IPS-11a (cell line): ENCODE data around the gene CNTLN.
"Not testable (repeated sequence)": the region's sequence is repeated elsewhere in the genome, so short reads cannot be mapped to it uniquely, and the experiment has no call there.

Experiments used
- H3K4me3 ChIP-seq: one replicate; pipeline ENCODE4 v1.5.1; 2013; ENCODE audit warnings: low read depth, low read length, control low read depth

The CNTLN gene

DNA sequence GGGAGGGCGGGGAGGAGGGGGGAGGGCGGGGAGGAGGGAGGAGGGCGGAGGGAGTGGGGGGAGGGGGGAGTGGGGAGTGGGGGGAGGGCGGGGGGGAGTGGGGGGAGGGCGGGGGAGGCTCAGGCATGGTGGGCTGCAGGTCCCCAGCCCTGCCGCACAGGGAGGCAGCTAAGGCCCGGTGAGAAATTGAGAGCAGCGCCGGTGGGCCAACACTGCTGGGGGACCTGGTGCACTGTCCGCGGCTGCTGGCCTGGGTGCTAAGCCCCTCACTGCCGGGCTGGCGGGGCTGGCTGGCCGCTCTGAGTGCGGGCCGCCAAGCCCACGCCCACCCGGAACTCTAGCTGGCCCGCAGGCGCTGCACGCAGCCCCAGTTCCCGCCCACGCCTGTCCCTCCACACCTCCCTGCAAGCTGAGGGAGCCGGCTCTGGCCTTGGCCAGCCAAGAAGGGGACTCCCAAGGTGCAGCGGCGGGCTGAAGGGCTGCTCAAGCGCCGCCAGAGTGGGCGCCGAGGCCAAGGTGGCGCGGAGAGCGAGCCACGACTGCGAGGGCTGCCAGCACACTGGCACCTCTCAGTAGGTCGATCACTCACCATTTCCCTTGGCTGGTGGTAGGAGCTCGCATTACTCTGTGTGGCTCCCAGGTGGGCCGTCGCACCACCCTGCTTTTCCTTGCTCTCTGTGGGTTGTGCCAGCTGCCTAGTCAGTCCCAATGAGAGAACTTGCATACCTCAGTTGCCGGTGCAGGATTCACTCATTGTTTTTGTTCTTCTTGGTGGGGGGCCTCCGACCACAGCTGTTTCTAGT, 160.2 kb downstream of the CNTLN start:
- H3K4me3 ChIP-seq = no peak overlapping the region

DNA sequence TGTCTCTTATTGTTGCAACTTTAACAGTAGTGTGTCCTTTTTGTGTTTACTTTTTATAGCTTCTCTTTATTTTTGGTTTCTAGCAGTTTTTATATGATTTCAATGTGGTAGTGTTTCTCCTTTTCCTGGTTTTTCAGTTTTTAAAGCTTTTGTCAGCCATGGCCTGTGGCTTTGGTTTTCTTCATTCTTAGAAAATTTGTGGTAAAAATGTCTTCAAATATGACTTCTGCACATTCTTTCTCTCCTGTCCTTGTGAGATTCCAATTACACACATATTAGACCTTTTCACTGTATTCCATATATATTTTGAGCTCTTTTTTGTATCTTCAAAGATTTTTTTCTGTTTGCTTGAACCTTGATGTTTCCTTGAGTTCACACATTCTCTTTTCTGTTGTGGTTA, 180.5 kb downstream of the CNTLN start:
- H3K4me3 ChIP-seq = no peak overlapping the region

DNA sequence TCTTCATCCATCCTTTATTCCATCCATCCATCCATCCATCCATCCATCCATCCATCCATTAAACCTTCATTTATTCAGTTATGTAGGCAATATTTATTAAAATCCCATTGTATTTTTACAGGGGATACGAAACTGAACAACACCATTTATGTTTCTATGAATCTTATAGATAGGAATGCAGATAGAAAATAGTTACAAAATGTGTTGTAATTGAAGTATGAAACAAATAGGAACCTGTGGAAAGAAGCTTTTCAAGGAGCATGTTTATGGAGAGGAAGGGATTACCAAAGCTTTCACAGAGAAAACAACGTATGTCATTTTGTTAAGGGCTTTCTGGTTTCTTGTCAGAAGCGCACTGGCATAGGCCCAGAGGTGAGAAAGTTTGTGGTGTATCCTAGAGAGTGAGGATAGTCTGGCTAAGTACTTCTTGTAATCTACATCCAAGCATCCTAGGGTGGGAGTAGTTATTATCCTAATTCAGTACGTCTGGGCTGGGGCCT, 184.0 kb downstream of the CNTLN start:
- no peak overlapping the region for H3K4me3 ChIP-seq

DNA sequence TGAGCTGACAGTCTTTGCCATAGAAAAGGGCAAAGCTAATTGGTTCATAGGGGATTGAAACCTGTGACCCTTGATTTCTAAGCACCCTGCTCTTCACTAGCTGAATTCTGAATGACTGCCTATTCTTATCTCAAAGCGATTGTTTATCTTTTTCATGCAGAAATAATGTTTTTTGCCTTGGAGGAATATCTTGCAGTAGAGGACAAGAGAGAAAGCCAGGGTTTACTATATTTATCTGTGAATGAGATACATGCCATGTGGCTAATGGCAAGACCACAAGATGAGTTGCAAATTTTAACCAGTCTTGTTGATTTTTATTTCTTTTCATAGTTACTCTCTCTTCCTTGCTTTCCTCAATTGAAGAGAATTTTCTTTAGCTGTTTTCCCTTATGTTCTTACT, 185.0 kb downstream of the CNTLN start:
- H3K4me3 ChIP-seq = no peak overlapping the region

DNA sequence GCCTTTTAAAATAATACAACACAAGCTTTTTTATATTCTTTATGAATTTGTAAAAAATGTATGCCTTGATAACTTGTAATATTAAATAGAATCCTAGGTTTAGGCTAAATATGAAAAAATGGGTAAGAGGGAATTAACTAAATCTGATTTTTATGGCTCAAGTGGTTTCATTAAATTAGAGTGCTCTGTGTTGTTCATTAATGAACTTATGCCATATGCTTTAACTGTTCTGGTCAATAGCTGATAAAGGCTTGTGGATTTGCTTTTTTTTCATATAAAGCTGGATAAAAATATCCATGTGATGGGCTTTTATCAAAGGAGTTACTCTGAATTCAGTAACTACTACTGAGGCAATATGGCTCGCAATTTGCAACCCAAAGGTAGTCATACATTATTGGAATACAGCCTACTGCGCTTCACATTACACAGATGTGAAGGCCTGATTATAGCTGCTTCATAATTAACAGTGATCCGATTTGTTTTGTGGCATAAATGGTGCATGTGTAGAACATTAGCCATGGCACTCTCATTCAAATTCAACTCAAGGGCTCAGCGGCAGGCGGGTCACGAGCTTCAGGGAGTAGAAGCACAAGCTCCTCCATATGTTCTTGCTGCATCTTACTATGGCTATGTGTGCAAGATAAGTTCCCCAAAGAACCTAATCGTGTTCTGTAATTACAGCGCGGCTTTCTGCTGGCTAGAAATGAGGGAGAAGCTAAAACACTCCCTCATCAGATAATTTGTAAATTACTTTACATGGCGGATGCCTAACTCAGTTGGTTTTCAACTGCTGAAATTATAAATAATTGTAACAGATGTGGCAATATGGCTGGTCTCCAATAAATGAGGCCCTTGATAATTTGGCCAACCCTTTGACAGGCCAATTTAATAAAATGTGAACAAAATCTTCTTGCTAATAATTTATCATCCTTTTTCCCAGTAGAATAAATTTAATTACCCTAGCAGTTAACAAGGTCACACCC, 188.3 kb downstream of the CNTLN start:
- H3K4me3 ChIP-seq = no peak overlapping the region

DNA sequence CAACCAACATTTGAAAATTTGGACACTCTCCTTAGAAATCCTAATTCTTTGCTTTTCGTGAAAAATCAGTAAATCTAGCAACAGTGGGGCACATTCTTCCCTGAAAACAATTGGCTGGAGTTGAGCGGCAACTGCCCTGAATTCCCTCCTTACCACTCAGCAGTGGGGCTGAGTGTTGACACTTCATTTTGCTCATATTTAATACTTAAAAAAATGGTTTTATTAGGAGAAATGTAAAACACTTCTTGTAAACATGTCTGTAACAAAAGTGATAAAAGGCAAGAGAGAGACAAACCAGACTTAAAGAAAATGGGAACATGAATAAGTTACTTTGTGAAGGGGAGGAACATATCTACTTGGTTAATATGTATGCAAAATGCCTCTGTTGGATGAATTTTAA, 193.5 kb downstream of the CNTLN start:
- no peak overlapping the region for H3K4me3 ChIP-seq

DNA sequence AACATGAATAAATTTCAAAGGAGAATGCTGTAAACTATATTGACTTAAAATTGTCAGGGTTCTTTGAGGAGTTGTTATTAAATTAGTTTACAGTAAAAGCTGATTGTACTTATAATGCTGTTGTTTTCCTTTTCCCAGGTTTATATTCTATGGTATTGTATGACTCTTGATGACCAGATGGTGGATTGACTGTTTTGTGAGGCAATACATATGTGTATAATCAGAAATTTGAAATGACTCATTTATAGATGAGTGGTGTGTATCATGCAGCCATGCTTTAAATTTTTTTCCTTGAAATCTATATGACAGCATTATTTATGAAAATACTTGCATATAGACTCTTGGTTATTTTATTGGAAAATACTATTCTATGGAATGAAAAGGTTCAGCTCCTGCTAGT, 195.3 kb downstream of the CNTLN start:
- H3K4me3 ChIP-seq = no peak overlapping the region

DNA sequence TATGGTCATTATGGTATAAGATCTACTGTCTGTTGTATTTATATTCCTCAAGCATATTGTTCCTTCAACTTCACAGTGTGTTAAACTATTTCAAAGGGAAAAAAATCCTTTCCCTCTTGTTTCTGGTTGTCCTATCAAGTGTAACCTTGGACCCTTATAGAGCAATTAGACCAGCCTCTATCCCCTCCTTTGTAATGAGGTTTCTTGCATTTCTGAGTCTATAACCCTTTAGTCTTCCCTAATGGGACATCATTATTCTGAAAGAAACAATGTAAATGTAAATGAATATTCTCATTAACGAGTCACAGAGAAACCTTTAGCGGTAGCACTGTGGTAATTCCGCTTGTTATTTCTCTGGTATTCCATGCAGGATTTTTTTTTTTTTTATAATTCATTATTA, 197.3 kb downstream of the CNTLN start:
- H3K4me3 ChIP-seq = no peak overlapping the region

DNA sequence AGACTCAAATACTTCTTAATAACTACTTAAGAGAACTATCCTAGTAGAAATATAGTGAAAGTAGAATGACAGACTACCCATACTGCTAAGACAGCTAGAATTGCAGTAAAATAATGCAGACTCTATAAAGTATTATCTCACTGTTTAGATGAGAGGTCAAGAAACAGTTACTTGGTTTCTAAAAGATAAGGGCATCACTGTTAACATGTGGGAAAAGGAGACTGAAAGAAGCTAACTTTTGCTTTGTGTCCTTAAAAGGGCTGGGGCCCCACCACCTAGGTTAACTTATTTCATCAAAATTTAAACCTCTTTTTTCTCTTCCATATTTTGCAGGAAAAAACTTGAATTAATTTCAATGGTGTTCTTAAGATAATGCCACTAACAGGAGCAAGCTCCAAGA, 204.3 kb downstream of the CNTLN start:
- H3K4me3 ChIP-seq = no peak overlapping the region

DNA sequence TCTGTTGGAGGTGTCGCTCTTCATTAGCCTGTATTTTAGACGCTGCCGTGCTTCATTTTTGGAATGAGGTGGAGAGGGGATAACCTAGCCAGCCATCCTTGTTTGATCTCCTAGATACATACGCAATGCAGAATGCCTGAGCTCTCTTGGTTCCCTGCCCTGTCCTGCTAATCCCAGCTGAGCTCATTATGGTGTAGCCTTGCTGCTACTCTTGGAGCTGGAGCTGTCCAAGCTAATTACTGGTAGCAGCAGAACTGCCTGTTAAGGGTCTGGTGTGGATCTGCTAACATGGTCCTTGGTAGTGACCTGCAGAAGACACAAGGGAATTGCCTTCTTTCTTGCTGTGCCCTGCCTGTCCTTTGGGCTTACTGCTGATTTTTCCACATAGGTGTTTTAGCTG, 207.9 kb downstream of the CNTLN start:
- no peak overlapping the region for H3K4me3 ChIP-seq

DNA sequence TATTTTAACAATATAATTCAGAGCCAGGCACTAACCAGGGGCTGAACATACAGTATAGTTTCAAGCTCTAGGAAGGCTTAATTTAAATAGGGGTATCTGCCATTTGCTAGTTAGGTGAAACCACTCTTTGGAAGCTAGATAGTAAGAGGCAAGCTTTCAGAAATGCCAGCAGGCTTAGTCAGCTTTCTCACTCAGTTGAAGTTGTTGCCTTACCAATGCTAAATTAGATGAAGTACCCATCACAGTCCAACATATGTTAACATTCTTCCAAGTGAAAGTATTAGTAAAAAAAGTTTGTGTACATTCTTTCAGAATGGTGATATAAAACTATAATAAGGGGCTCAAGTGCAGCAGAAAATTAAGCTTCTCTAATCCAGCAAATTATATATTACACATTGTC, 215.0 kb downstream of the CNTLN start:
- no peak overlapping the region for H3K4me3 ChIP-seq

DNA sequence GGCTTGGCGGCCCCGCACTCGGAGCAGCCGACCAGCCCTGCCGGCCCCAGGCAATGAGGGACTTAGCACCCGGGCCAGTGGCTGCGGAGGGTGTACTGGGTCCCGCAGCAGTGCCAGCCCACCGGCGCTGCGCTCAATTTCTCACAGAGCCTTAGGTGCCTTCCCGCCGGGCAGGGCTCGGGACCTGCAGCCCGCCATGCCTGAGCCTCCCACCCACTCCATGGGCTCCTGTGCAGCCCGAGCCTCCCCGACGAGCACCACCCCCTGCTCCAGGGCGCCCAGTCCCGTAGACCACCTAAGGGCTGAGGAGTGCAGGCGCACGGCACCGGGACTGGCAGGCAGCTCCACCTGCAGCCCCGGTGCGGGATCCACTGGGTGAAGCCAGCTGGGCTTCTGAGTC, 219.2 kb downstream of the CNTLN start:
- not testable (repeated sequence) for H3K4me3 ChIP-seq

DNA sequence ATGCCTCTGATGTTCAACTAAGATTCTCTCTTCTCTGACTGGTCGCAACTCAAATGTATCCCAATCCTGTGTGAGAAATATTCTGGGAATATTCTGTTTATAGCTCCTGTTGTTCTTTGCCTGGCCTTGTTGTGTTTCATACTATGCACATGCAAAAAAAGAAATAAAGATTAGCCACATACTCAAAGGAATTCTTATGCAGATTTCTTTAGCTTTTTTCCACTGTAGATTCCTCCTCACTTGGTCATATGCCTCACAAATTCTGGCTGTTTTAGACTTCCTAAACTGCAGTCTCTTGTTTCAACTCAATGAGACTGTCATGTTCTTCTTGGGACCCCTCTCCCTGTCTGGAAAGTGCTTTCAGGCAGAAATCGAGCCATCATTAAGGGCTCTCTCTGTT, 226.5 kb downstream of the CNTLN start:
- no peak overlapping the region for H3K4me3 ChIP-seq

DNA sequence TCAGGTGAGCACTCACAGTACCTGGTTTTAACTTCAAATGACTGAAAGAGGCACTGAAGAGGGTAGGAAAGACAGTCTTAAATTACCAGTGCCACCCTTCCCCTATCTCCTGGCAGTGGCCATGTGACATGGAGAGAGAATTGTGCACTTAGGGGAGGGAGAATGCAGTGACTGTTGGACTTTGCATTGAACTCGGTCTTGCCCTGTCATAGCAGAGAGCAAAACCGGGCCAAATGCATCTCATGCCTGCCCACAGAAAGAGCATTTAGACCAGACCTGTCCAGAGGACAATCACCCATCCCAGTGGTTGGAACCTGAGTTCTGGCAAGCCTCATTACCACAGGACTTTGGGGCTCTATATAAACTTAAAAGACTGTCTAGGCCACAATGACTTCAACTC, 232.2 kb downstream of the CNTLN start:
- no peak overlapping the region for H3K4me3 ChIP-seq

DNA sequence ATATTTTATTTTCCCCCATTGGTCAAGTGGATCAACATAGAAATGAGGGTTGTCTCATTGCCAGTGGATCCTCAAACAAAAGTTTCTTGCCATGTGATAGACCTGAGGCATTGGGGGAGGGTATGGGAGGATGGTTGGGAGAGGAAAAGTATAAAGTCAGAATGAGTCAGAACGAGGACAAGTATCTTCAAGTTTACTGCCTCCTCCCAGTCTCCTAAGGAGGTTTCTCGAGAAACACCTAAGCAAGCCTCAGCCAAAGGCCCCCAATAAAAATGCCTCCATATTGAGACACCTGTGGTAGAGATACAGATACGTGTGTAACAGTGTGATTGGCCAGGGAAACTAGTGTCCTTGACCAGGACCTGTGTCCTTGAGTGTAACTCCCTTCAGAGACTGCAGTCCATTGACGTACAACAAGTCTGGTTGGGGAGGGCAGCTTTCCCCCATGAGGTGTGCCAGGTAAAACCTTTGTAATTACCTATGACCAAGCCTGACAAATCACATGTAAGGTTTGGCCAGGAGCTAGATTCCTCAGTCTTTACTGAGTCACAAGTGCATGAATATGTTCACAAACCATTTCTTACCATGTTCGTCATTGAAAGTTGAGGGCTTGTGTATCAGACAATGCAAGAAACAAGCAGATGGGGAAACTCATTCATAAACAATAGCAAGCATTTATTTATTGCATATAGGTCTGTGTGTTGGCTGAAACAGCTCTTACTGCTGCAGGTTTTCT, 245.5 kb downstream of the CNTLN start:
- H3K4me3 ChIP-seq = no peak overlapping the region

DNA sequence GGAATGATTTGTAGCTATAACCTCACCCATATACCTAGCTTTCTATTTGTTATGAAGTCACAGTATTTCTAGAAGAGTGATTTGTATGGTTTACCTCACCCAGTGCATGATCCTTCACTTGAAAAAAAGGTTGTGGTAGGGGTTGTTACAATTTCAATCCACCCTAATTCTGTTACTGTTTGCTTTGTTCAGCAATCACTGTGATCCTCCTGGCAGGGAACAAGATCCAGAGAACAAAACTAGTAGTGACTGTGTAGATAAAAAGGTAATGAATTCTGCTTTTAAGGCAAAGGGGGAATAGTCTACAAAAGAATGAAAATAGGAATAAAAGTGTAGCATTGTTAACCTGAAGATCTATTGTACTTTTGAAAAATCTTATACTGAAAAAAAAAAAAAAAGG, 252.7 kb downstream of the CNTLN start:
- no peak overlapping the region for H3K4me3 ChIP-seq

DNA sequence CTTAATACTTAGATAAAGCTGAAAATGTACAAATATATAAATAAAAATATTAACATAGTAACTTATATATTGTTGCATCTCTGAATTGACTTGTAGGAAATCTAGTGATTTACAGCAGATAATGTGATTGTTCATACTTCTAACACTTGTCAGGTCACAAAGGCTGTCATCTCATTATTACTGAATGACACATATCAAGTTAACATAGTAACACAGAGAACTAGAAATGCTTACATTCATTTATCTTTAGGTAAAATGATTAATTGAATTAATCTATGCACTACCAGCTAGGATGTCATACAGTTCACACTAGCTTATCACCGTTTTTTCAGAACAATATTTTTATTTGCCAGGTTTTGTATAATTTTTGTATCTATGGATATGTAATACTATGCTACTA, 254.2 kb downstream of the CNTLN start:
- no peak overlapping the region for H3K4me3 ChIP-seq

DNA sequence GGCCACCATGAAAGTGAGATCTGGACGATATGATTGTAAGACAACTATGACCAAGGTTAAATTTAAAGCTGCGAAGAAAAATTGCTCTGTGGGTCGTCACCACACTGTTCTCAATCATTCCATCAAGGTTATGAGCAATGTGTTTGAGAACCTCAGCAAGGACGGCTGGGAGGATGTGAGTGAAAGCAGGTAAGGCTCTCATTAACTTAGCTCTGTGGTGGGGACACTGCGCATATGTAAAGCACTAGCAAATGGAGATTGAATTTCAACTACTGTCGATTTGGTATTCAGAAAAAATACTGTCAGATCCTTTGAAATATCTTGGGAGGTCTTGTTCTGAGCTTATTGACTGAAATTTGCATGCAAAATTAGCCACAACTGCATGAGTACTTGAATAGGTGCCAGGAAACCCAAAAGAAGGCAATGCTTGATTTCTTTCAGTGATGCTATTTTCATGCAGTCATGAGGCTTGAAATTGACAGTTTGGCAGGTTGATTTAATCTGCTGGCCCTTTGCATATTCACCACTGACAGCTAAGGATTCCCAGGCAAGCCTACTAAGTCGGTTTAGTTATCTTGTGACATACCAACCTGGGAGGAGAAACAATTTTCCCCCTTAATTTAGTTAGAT, 260.2 kb downstream of the CNTLN start:
- H3K4me3 ChIP-seq = no peak overlapping the region

DNA sequence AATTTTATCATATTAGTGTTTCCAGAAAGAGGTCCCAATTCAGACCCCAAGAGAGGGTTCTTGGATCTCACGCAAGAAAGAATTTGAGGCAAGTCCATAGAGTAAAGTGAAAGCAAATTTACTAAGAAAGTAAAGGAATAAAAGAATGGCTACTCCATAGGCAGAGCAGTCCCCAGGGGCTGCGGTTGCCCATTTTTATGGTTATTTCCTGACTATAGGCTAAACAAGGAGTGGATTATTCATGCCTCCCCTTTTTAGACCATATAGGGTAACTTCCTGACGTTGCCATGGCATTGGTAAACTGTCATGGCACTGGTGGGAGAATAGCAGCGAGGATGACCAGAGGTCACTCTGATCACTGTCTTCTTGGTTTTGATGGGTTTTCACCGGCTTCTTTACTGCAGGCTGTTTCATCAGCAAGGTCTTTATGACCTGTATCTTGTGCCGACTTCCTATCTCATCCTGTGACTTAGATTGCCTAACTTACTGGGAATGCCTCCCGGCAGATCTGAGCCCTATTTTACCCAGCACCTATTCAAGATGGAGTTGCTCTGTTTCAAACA, 262.4 kb downstream of the CNTLN start:
- H3K4me3 ChIP-seq = not testable (repeated sequence)

DNA sequence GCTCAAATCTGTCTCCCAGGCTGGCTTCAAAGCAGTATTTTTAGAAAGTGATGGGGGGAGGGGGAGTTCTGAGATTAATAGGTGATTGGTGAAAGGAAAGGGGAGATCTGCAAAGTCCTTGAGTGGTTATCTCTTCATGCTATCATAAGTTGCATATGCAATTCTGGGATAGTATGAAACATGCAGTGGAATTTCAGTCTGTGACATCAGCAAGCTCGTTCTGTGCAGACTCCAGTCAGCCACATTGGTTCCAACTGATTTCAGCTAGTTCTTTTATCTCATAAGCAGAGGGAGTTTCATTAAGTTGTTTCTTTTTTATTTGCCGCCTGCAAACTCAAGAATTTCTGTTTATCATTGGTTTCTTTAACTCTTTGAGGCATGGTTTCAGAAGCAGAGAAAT, 263.5 kb downstream of the CNTLN start:
- H3K4me3 ChIP-seq = no peak overlapping the region
